PFSK-1 (cell line): ENCODE results near the gene LDB2.

Experiments used
- FOXP2 ChIP-seq: optimal IDR thresholded peaks from 2 replicates; pipeline ENCODE3; 2011; ENCODE audit warnings: borderline replicate concordance, control low read depth, inconsistent platforms; ENCODE audit not compliant: insufficient read depth; ENCODE audit errors: extremely low read length, extremely low read depth
- POLR2AphosphoS5 ChIP-seq: IDR thresholded peaks from 2 replicates; pipeline ENCODE4 v1.6.1; 2012; ENCODE audit warnings: low read depth, mild to moderate bottlenecking, control low read depth, low read length, moderate library complexity
- SIN3A ChIP-seq: IDR thresholded peaks from 2 replicates; pipeline ENCODE4 v1.6.1; 2012; ENCODE audit warnings: mild to moderate bottlenecking, low read length, moderate library complexity, borderline replicate concordance; ENCODE audit not compliant: insufficient read depth
- TAF1 ChIP-seq: IDR thresholded peaks from 2 replicates; pipeline ENCODE4 v1.6.1; 2012; ENCODE audit warnings: low read length, control low read depth, borderline replicate concordance; ENCODE audit not compliant: insufficient read depth
- TF ChIP-seq, protein P1 (sequence below), 2 experiments: IDR thresholded peaks; 2 replicates each; pipeline versions ENCODE4 v1.6.1 to v1.8.0; 2011 to 2012; ENCODE audit warnings: low read depth in 2 of 2, low read length in 2 of 2, control low read depth in 1 of 2, inconsistent platforms in 1 of 2, mild to moderate bottlenecking in 1 of 2, moderate library complexity in 1 of 2; ENCODE audit not compliant: insufficient read depth in 1 of 2

LDB2 gene

DNA sequence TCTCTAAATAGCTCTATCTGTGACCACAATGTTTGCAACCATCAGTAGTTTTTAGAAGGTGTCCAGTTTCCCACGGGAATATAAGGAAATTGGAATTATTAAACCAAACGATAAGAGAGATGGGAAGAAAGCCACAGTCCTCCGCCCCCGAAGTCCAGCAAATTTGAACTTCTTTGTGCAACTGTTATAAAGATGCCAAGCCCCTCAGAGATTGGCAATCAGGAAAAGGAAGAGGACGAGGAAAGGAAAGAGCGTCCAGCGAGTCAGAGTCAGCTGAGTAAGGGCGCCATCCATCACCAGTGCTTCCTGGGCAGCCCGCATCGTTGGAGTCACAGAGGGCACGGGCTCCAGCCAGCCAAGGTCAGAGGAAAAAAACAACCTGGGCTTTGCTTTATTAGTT is 35.7 kb downstream of the LDB2 start:
- no peak for TF ChIP-seq SIN3A
- no peak for TF ChIP-seq POLR2AphosphoS5
- no peak for TF ChIP-seq FOXP2
- TF ChIP-seq TAF1 = no peak
- TF ChIP-seq, protein P1, sequence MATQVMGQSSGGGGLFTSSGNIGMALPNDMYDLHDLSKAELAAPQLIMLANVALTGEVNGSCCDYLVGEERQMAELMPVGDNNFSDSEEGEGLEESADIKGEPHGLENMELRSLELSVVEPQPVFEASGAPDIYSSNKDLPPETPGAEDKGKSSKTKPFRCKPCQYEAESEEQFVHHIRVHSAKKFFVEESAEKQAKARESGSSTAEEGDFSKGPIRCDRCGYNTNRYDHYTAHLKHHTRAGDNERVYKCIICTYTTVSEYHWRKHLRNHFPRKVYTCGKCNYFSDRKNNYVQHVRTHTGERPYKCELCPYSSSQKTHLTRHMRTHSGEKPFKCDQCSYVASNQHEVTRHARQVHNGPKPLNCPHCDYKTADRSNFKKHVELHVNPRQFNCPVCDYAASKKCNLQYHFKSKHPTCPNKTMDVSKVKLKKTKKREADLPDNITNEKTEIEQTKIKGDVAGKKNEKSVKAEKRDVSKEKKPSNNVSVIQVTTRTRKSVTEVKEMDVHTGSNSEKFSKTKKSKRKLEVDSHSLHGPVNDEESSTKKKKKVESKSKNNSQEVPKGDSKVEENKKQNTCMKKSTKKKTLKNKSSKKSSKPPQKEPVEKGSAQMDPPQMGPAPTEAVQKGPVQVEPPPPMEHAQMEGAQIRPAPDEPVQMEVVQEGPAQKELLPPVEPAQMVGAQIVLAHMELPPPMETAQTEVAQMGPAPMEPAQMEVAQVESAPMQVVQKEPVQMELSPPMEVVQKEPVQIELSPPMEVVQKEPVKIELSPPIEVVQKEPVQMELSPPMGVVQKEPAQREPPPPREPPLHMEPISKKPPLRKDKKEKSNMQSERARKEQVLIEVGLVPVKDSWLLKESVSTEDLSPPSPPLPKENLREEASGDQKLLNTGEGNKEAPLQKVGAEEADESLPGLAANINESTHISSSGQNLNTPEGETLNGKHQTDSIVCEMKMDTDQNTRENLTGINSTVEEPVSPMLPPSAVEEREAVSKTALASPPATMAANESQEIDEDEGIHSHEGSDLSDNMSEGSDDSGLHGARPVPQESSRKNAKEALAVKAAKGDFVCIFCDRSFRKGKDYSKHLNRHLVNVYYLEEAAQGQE (IDR thresholded peaks at IDR 0.05; ENCODE audit: insufficient read depth in 1 of 2, low read depth in 2 of 2, low read length in 2 of 2) = no peak

DNA sequence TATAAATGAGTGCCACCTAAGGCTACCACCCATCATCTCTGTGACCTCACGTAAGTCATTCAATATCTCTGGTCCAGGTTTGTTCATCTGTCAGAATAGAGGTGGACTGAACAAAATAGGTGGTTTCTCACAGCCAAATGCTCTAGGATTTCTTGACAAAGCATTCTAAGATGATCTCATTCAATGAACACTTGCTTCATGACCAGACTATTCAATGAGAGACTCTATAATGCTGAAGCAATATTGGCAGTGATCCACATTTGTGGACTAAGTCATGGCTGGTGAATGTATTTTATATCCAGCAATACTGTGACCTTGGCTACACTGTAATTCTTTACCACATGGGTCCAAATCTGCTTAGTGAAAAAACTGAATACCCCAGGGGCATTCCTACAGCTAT is 37.9 kb downstream of the LDB2 start:
- TF ChIP-seq TAF1 = no peak
- TF ChIP-seq, protein P1 (IDR thresholded peaks at IDR 0.05; ENCODE audit: insufficient read depth in 1 of 2, low read depth in 2 of 2, low read length in 2 of 2) = no peak

DNA sequence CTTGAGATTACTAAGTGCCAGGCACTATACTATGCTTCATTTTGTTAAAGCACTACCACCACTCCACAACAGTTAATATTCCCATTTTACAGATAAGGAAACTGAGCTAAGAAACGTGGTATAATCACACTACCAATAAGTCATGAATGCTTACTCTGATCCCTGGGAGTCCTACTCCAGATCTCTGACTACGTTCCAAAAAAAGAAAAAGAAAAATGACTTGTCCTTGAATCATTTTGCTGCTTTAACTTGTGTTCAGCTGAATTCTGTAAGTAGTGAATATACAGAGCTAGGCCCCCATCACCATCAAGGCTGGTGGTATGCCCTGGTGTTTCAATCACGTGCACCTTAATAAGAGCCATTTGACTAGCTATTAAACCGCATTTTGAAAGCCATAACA is 39.4 kb downstream of the LDB2 start:
- TF ChIP-seq TAF1 = no peak
- TF ChIP-seq, protein P1 (IDR thresholded peaks at IDR 0.05; ENCODE audit: insufficient read depth in 1 of 2, low read depth in 2 of 2, low read length in 2 of 2) = no peak
- no peak for TF ChIP-seq SIN3A
- no peak for TF ChIP-seq FOXP2
- TF ChIP-seq POLR2AphosphoS5 = no peak

DNA sequence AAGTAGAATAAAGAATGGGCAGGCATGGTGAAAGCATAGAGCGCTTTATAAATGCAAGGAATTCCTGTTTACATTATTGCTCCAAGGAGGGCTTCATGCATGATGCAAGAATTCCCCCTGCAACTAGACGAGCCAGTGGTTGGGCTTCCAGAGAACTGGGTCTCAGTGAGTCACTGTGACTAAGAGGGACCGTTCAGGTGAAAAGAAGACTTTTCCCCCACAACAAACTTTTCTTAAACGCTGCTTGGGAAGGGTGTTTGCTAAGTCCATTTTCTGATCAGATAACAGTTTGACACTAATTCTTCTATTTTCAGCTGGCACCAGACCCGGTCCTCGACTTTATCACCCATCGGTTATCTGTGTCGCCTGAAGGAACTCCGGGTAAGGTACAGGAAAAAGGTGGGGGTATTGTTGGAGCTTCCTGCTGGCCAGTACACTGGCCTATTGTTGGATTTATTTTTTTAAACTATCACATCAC is 40.1 kb downstream of the LDB2 start:
- TF ChIP-seq FOXP2 (no peak), POLR2AphosphoS5 (no peak), SIN3A (no peak), TAF1 (no peak)
- TF ChIP-seq, protein P1 (IDR thresholded peaks at IDR 0.05; ENCODE audit: insufficient read depth in 1 of 2, low read depth in 2 of 2, low read length in 2 of 2) = no peak

DNA sequence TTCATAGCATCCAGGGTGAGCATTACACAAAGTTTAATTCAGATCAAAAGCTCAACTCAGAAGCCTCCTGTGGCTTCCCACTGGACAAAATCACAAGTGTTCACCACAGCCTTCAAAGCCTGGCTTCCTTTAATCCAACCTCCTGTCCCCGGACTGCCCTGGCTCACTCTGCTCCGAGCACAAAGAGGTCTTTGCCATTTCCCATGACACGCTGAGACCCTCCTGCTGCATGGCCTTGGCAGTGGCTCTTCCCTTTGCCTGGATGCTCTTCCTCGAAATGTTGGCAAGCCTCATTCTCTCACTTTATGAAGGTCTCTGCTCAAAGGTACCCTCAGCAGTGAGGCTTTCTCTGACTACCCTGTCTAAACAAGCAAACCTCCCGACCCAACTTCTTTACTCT is 41.0 kb downstream of the LDB2 start:
- TF ChIP-seq, protein P1 (IDR thresholded peaks at IDR 0.05; ENCODE audit: insufficient read depth in 1 of 2, low read depth in 2 of 2, low read length in 2 of 2) = no peak
- no peak for TF ChIP-seq SIN3A
- no peak for TF ChIP-seq POLR2AphosphoS5
- TF ChIP-seq FOXP2 = no peak
- TF ChIP-seq TAF1 = no peak
